H1 (cell line): ENCODE data around the gene MYH13. TPM values are rescaled to one million over a fixed set of nuclear protein-coding genes. Genes with fewer than 3 reads are reported as not detected.

Experiments
- CTCF ChIA-PET: fragments of 300-600 bp; sonication (Branson Sonifier 250); formaldehyde crosslinking; loops from one replicate; lab custom pipeline; 2021; ENCODE audit not compliant: partially characterized antibody; lab: Charles Lee
- POLR2A ChIA-PET: fragments of 300-600 bp; sonication (Branson Sonifier 250); formaldehyde crosslinking; loops from one replicate; lab custom pipeline; 2021; ENCODE audit warnings: inconsistent platforms; ENCODE audit not compliant: partially characterized antibody; lab: Charles Lee
- DNase-seq, 2 experiments: peaks; one replicate each; pipeline versions ENCODE4 v3.0.0 to v3.0.0-alpha.2; 2010 to 2022; ENCODE audit warnings: low spot score in 2 of 2, low read depth in 1 of 2, mixed read lengths in 1 of 2
- FAIRE-seq: peaks from 2 replicates; lab custom pipeline; 2011; peaks lifted over from hg19 to GRCh38; lab: Jason Lieb, UNC
- H2AFZ ChIP-seq: 2 replicates; pipeline ENCODE4 v1.8.1; 2012; ENCODE audit warnings: low read length, inconsistent platforms
- H2AK5ac ChIP-seq: 2 replicates; pipeline ENCODE4 v1.6.1; 2013; ENCODE audit warnings: low read depth, low read length
- H2BK120ac ChIP-seq: replicated peaks from 2 replicates; pipeline ENCODE3; 2013; ENCODE audit warnings: low read depth, low read length, inconsistent platforms
- H2BK12ac ChIP-seq: 2 replicates; pipeline ENCODE4 v1.6.1; 2013; ENCODE audit warnings: low read depth, low read length
- H2BK15ac ChIP-seq: 2 replicates; pipeline ENCODE4 v1.6.1; 2013; ENCODE audit warnings: low read length
- H2BK20ac ChIP-seq: 2 replicates; pipeline ENCODE4 v1.6.1; 2013; ENCODE audit warnings: low read length
- H2BK5ac ChIP-seq: 2 replicates; pipeline ENCODE4 v1.6.1; 2013; ENCODE audit warnings: low read depth, low read length
- H3K14ac ChIP-seq: 2 replicates; pipeline ENCODE4 v1.6.1; 2013; ENCODE audit warnings: inconsistent platforms; ENCODE audit not compliant: insufficient read length
- H3K18ac ChIP-seq: 2 replicates; pipeline ENCODE4 v1.6.1; 2013; ENCODE audit warnings: low read length; ENCODE audit errors: extremely low read depth
- H3K23ac ChIP-seq: 2 replicates; pipeline ENCODE4 v1.6.1; 2013; ENCODE audit warnings: inconsistent platforms; ENCODE audit not compliant: insufficient read length
- H3K23me2 ChIP-seq: 2 replicates; pipeline ENCODE4 v1.6.1; 2013; ENCODE audit warnings: low read depth, low read length
- H3K27ac ChIP-seq: 2 replicates; pipeline ENCODE4 v1.6.1; 2011; ENCODE audit warnings: low read depth, low read length, inconsistent platforms
- H3K27me3 ChIP-seq, 4 experiments: replicated peaks in 1 of 4; 1 replicate in 1 of 4; 2 replicates in 3 of 4; pipeline versions ENCODE4 v1.6.1 to v1.8.1; 2011 to 2013; ENCODE audit warnings: low read length in 3 of 4, mild to moderate bottlenecking in 3 of 4, inconsistent platforms in 2 of 4, mixed read lengths in 2 of 4, moderate library complexity in 1 of 4; ENCODE audit not compliant: control insufficient read depth in 3 of 4, insufficient read depth in 3 of 4; ENCODE audit errors: extremely low read depth in 1 of 4
- H3K36me3 ChIP-seq, 4 experiments: 2 replicates each; pipeline versions ENCODE4 v1.6.1 to v1.8.1; 2011 to 2013; ENCODE audit warnings: mild to moderate bottlenecking in 4 of 4, low read length in 3 of 4, moderate library complexity in 2 of 4, control low read depth in 1 of 4, inconsistent platforms in 1 of 4; ENCODE audit not compliant: insufficient read depth in 4 of 4, control insufficient read depth in 2 of 4
- H3K4ac ChIP-seq: replicated peaks from 2 replicates; pipeline ENCODE3; 2013; ENCODE audit warnings: low read length, low read depth, mixed read lengths, inconsistent platforms; ENCODE audit not compliant: insufficient read length
- H3K4me1 ChIP-seq, 4 experiments: replicated peaks in 1 of 4; 1 replicate in 1 of 4; 2 replicates in 3 of 4; pipeline versions ENCODE4 v1.6.1 to v1.8.1; 2011 to 2013; ENCODE audit warnings: low read length in 3 of 4, inconsistent platforms in 2 of 4, mixed read lengths in 1 of 4; ENCODE audit not compliant: insufficient read depth in 4 of 4, control insufficient read depth in 3 of 4
- H3K4me2 ChIP-seq, 2 experiments: 2 replicates each; pipeline versions ENCODE4 v1.6.1 to v1.8.1; 2011 to 2013; ENCODE audit warnings: low read depth in 2 of 2, low read length in 2 of 2, control low read depth in 1 of 2, inconsistent platforms in 1 of 2, mild to moderate bottlenecking in 1 of 2; ENCODE audit not compliant: insufficient read depth in 1 of 2
- H3K4me3 ChIP-seq, 4 experiments: fragments of 200-600, 300-600 bp in 1 of 4; sonication (generic), shearing (Covaris generic), sonication (Bioruptor Twin) in 1 of 4; 2 replicates each; pipeline versions ENCODE4 v1.5.1 to v1.8.1; 2011 to 2016; ENCODE audit warnings: low read length in 4 of 4, low read depth in 3 of 4, control low read depth in 2 of 4, inconsistent platforms in 2 of 4, mild to moderate bottlenecking in 2 of 4, mixed read lengths in 1 of 4, moderate library complexity in 1 of 4; ENCODE audit not compliant: insufficient read depth in 2 of 4; ENCODE audit errors: extremely low read depth in 1 of 4
- H3K56ac ChIP-seq: replicated peaks from 2 replicates; pipeline ENCODE3; 2013; ENCODE audit warnings: low read depth, mild to moderate bottlenecking, mixed read lengths, low read length, inconsistent platforms; ENCODE audit not compliant: insufficient read length
- H3K79me1 ChIP-seq: 2 replicates; pipeline ENCODE4 v1.6.1; 2013; ENCODE audit warnings: low read depth, low read length, control low read depth
- H3K79me2 ChIP-seq, 2 experiments: 2 replicates each; pipeline versions ENCODE4 v1.6.1 to v1.8.1; 2012 to 2013; ENCODE audit warnings: low read length in 2 of 2, mild to moderate bottlenecking in 2 of 2, inconsistent platforms in 1 of 2; ENCODE audit not compliant: insufficient read depth in 2 of 2, control insufficient read depth in 1 of 2
- H3K9ac ChIP-seq, 4 experiments: replicated peaks in 1 of 4; 1 replicate in 1 of 4; 2 replicates in 3 of 4; pipeline versions ENCODE4 v1.6.1 to v1.8.1; 2011 to 2013; ENCODE audit warnings: low read depth in 3 of 4, low read length in 3 of 4, control low read depth in 2 of 4, mild to moderate bottlenecking in 2 of 4, moderate library complexity in 2 of 4, inconsistent platforms in 1 of 4; ENCODE audit errors: extremely low read depth in 1 of 4
- H3K9me3 ChIP-seq, 2 experiments: 2 replicates each; pipeline versions ENCODE4 v1.6.1 to v1.8.1; 2012 to 2013; ENCODE audit warnings: mild to moderate bottlenecking in 2 of 2, moderate library complexity in 2 of 2, control low read depth in 1 of 2, inconsistent platforms in 1 of 2, low read depth in 1 of 2, low read length in 1 of 2, mixed read lengths in 1 of 2; ENCODE audit not compliant: insufficient read depth in 2 of 2
- H4K20me1 ChIP-seq, 2 experiments: replicated peaks in 1 of 2; 2 replicates each; pipeline versions ENCODE3 to v1.8.1; 2011 to 2013; ENCODE audit warnings: inconsistent platforms in 2 of 2, low read length in 2 of 2, mild to moderate bottlenecking in 1 of 2; ENCODE audit not compliant: insufficient read depth in 2 of 2, control insufficient read depth in 1 of 2
- H4K5ac ChIP-seq: 2 replicates; pipeline ENCODE4 v1.6.1; 2013; ENCODE audit warnings: low read length, low read depth, mixed read lengths, inconsistent platforms; ENCODE audit not compliant: insufficient read length
- H4K8ac ChIP-seq: 2 replicates; pipeline ENCODE4 v1.8.0; 2013; ENCODE audit warnings: mild to moderate bottlenecking, moderate library complexity, low read length, inconsistent platforms; ENCODE audit not compliant: insufficient read depth; ENCODE audit errors: extremely low read depth
- H4K91ac ChIP-seq: replicated peaks from 2 replicates; pipeline ENCODE3; 2013; ENCODE audit warnings: low read length, mixed read lengths, inconsistent platforms; ENCODE audit not compliant: insufficient read length
- ATF3 ChIP-seq: IDR thresholded peaks from 2 replicates; pipeline ENCODE4 v1.6.1; 2011; ENCODE audit warnings: low read depth, mild to moderate bottlenecking, low read length; ENCODE audit not compliant: insufficient read depth
- CEBPB ChIP-seq: IDR thresholded peaks from 2 replicates; pipeline ENCODE4 v1.6.1; 2012; ENCODE audit warnings: low read depth, low read length
- SIRT6 ChIP-seq: IDR thresholded peaks from one replicate; pipeline ENCODE4 v1.7.1; 2012; ENCODE audit warnings: low read length, inconsistent platforms
- WGBS, 2 experiments: shearing (Covaris generic) in 1 of 2; methylation state at CpG; one replicate each; pipeline versions ENCODE4 v1.1.6 to v1.1.7; 2013 to 2015; ENCODE audit warnings: low lambda C conversion rate in 2 of 2, mixed read lengths in 2 of 2, inconsistent platforms in 1 of 2, low coverage in 1 of 2, missing lambda C conversion rate in 1 of 2; ENCODE audit not compliant: insufficient replicate concordance in 2 of 2, insufficient coverage in 1 of 2, insufficient read length in 1 of 2; ENCODE audit errors: extremely low coverage in 1 of 2, missing lambda C conversion rate in 1 of 2; 5-methylcytosine and 5-hydroxymethylcytosine counted together
- polyA plus RNA-seq, 7 experiments: library from polyadenylated mRNA; depleted of rRNA in 3 of 7; stranded (reverse) in 5 of 7; unstranded in 2 of 7; fragments of >200 nt in 5 of 7; fragments of 200-250 nt in 2 of 7; gene quantifications; 1 replicate in 5 of 7; 2 replicates in 1 of 7; 4 replicates in 1 of 7; pipeline versions ENCODE4 v1.2.1 to v1.2.3, GENCODE V29; 2011 to 2013; ENCODE audit warnings: missing spikeins in 2 of 7, mixed read lengths in 2 of 7
- total RNA-seq: library from RNA; stranded (reverse); fragmentation: NEBNext Ultra II Directional; extraction: Animal tissue kit (Norgen Biotek cat#: 25700); gene quantifications from 2 replicates; pipeline ENCODE4 v1.2.1, GENCODE V29; 2021

Gene MYH13
- total and polyA plus RNA-seq, 2 of the 8 experiments (the other 6 are each of a cell fraction or from before 2014, with no cell fraction given): not detected

DNA sequence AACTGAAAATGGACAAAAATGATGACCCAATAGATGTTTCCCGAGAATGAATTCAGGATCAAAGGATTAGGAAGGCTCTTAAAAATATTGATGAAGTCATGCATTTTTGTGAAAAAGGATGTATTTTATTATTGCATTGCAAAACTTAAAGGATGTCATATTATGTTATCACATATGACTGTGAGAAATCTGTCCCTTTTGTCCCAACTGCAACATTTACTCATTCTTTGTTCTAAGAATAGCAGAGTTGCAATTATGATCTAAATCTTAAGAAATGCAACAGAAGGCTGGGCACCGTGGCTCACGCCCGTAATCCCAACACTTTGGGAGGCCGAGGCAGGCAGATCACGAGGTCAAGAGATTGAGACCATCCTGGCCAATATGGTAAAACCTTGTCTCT is 13.1 kb upstream of the MYH13 start:
- H2AFZ ChIP-seq: no peak overlapping the region
- no peak overlapping the region for H3K18ac ChIP-seq
- no peaks in the 10 kb centered on the region for H3K79me1 ChIP-seq

More for the DNA sequence above, 13.1 kb upstream of the MYH13 start:
- no peak overlapping the region for H2BK12ac ChIP-seq
- CTCF ChIA-PET: no interaction called here
- H3K4me1 ChIP-seq: no peaks in the 10 kb centered on the region; a peak in 1 of 7 replicates
- no peak overlapping the region for H2BK5ac ChIP-seq
- H3K27me3 ChIP-seq: no peaks in the 10 kb centered on the region
- H3K27ac ChIP-seq: no peak overlapping the region
- H4K8ac ChIP-seq: no peak overlapping the region
- no peaks in the 10 kb centered on the region for H3K79me2 ChIP-seq
- no peak overlapping the region for H3K56ac ChIP-seq
- H3K23ac ChIP-seq: no peak overlapping the region
- H3K4me2 ChIP-seq: no peak overlapping the region
- H3K4me3 ChIP-seq: no peak overlapping the region
- TF ChIP-seq SIRT6 (no peak), ATF3 (no peak), CEBPB (no peak)
- DNase-seq (no peak), FAIRE-seq (no peak)
- no peak overlapping the region for H3K4ac ChIP-seq
- H4K5ac ChIP-seq: no peak overlapping the region
- no peaks in the 10 kb centered on the region for H3K36me3 ChIP-seq
- no peak overlapping the region for H2BK15ac ChIP-seq
- no peak overlapping the region for H2AK5ac ChIP-seq
- no peaks in the 10 kb centered on the region; the same call in 1 of the 2 replicates for H3K23me2 ChIP-seq
- H2BK20ac ChIP-seq: no peak overlapping the region
- H4K20me1 ChIP-seq: no peaks in the 10 kb centered on the region
- H3K9ac ChIP-seq: no peak overlapping the region
- H4K91ac ChIP-seq: no peak overlapping the region
- POLR2A ChIA-PET: no interaction called here
- no peaks in the 10 kb centered on the region for H3K9me3 ChIP-seq
- 91% methylated on average over 6 of the region's 6 CpGs; no CpG with 5 or more reads in 1 of the 2 experiments for WGBS, 2 experiments
- H3K14ac ChIP-seq: no peak overlapping the region
- H2BK120ac ChIP-seq: no peak overlapping the region
